ENCODE results near the gene PEX10. TPM values are rescaled to one million over a fixed set of nuclear protein-coding genes. Genes with fewer than 3 reads are reported as not detected.

The PEX10 gene
- total and polyA plus RNA-seq, 10 of the 15 experiments (the other 5 are each of a cell fraction or from before 2014, with no cell fraction given), result 0.24 to 24.9 (median 16.8) TPM; not detected in 1

DNA sequence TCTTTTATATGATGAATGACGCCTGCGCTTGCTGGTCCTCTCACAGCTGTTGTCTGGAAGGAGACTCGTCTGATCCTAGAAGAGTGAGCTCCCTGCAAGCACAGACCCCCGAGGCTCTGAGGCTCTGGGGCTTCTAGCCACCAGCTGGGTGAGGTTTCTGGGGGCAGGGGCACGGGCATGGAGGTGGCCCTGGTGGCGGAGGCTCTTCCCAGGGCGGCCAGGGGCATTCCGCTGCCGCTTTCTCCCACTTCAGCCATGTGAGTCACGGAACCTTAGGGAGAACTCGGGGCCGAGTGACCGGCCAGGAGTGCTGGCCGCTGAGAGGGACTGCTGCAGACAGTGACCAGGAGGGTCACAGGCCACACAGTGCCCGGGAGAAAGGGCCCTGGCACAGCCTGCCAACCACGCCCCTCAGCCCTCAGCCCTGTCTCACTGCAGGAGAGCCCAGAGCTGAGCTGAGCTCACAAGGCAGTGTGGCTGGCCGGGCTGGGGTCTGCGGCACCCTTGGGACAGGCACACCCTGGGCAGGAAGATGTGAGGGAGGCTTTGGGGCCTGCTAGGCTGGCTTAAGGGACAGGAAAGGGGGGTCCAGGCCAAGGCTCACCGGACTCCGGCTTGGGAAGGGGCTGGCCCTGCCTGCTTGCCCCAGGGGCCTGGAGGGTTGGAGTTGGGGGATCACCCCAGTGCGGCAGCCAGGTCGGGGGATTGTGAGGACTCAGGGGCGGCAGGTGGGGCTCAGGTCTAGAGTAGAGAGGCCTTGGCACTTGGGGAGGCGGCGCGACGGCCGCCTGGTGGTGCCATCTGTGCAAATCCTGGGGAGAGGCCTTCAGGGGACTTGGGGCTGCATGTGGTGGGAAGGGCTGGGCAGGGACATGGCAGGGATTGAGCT lies 56.7 kb downstream of the PEX10 start:
- ChIA-PET RAD21 (ENCODE audit: unreplicated experiment) (no interaction called here), SMC1A (ENCODE audit: uncharacterized antibody, unreplicated experiment) (no interaction called here), CTCF (no interaction called here)

More for the DNA sequence above, 56.7 kb downstream of the PEX10 start:
- Histone ChIP-seq H3K9me3 (replicated peaks; ENCODE audit: control insufficient read depth, insufficient read depth, low read length) (no peaks in the 10 kb centered on the region), H3K4me3 (no peak overlapping the region), H3K79me2 (ENCODE audit: control insufficient read depth, insufficient read depth, low read length) (no peaks in the 10 kb centered on the region), H3K4me1 (ENCODE audit: control insufficient read depth, insufficient read depth, low read length) (no peaks in the 10 kb centered on the region), H3K27me3 (replicated peaks in 1 of 2; ENCODE audit: control insufficient read depth in 2 of 2, insufficient read depth in 2 of 2, low read length in 1 of 2) (no peaks in the 10 kb centered on the region; a peak in 1 of 4 replicates), H3K4me2 (ENCODE audit: control insufficient read depth, insufficient read depth) (no peak overlapping the region), H3K27ac (ENCODE audit: control insufficient read depth, insufficient read depth) (no peak overlapping the region), H3K36me3 (ENCODE audit: control insufficient read depth in 2 of 2, insufficient read depth in 2 of 2, low read length in 1 of 2) (no peaks in the 10 kb centered on the region), H3K9ac (ENCODE audit: control insufficient read depth, insufficient read depth, low read length) (no peak overlapping the region), H2AFZ (ENCODE audit: control insufficient read depth, low read depth, low read length) (no peak overlapping the region), H4K20me1 (ENCODE audit: control insufficient read depth, insufficient read depth) (no peaks in the 10 kb centered on the region)
- 53% methylated on average over 26 of the region's 28 CpGs for WGBS (ENCODE audit: insufficient coverage, insufficient replicate concordance, low lambda C conversion rate, missing lambda C conversion rate)
- no peak for TF ChIP-seq ZBTB4 (CRISPR knock-in tag; IDR thresholded peaks at IDR 0.05)
- DNase-seq (ENCODE audit: low read depth, low spot score) (no peak), FAIRE-seq (no peak), ATAC-seq (no peak)
- intact Hi-C loops (cut with micrococcal nuclease; ENCODE audit: unreplicated experiment), result no loop called here
- POLR2A ChIA-PET, result no interaction called here
- no TSS peak for BruUV-seq (replicated peaks)
- in situ Hi-C loops (cut with MboI), result no loop called here
